WTC11 (cell line): ENCODE data around the gene L1CAM. TPM values are rescaled to one million over a fixed set of nuclear protein-coding genes. Genes with fewer than 3 reads are reported as not detected.
A peak's percentile ranks its signal among the peaks of the same experiment; 100 is the strongest.

Experiments
- ATAC-seq: fragments of 200-7000 bp; cut with Tn5 transposase; 2 replicates; pipeline ENCODE4 v1.10.0; 2021; ENCODE audit warnings: mild to moderate bottlenecking, moderate library complexity
- CTCF ChIA-PET: fragments of 300-600 bp; sonication (Branson Sonifier 250); formaldehyde crosslinking; loops from one replicate; lab custom pipeline; 2021; ENCODE audit warnings: antibody characterized with exemption; lab: Charles Lee
- POLR2A ChIA-PET: fragments of 350-600 bp; sonication (Branson Sonifier 250); formaldehyde crosslinking; loops from one replicate; lab custom pipeline; 2021; ENCODE audit warnings: antibody characterized with exemption; lab: Charles Lee
- DNase-seq: peaks from one replicate; pipeline ENCODE4 v3.0.0; 2021; ENCODE audit warnings: low spot score
- H3K27ac Mint-ChIP-seq: 2 replicates; pipeline ENCODE4 v1.8.0; 2021; ENCODE audit warnings: mixed read lengths
- H3K27me3 Mint-ChIP-seq: 2 replicates; pipeline ENCODE4 v1.8.0; 2021; ENCODE audit warnings: low read depth, mild to moderate bottlenecking, moderate library complexity, mixed read lengths
- H3K36me3 Mint-ChIP-seq: 2 replicates; pipeline ENCODE4 v1.8.0; 2021; ENCODE audit warnings: mixed read lengths
- H3K4me1 Mint-ChIP-seq: 2 replicates; pipeline ENCODE4 v1.8.0; 2022; ENCODE audit warnings: mixed read lengths
- H3K4me3 Mint-ChIP-seq: 2 replicates; pipeline ENCODE4 v1.8.0; 2021; ENCODE audit warnings: mild to moderate bottlenecking, moderate library complexity, mixed read lengths
- H3K9me3 Mint-ChIP-seq: 2 replicates; pipeline ENCODE4 v1.8.0; 2021; ENCODE audit warnings: mixed read lengths
- ATF2 ChIP-seq: sonication (generic); formaldehyde crosslinking; IDR thresholded peaks from 2 replicates; pipeline ENCODE4 v1.8.1; 2022; ENCODE audit warnings: low read depth, missing genetic modification reagents, borderline replicate concordance
- CBFB ChIP-seq: sonication (generic); formaldehyde crosslinking; IDR thresholded peaks from 2 replicates; pipeline ENCODE4 v1.8.1; 2022; ENCODE audit warnings: mild to moderate bottlenecking, low read depth, missing genetic modification reagents
- CREM ChIP-seq: sonication (generic); formaldehyde crosslinking; IDR thresholded peaks from 2 replicates; pipeline ENCODE4 v1.8.1; 2022; ENCODE audit warnings: mild to moderate bottlenecking, missing genetic modification reagents, moderate library complexity
- E2F4 ChIP-seq: sonication (generic); formaldehyde crosslinking; IDR thresholded peaks from 2 replicates; pipeline ENCODE4 v1.8.1; 2022; ENCODE audit warnings: low read depth, mild to moderate bottlenecking, moderate library complexity, missing genetic modification reagents, borderline replicate concordance
- ERG ChIP-seq: fragments of 250-450 bp; sonication (Bioruptor Pico); IDR thresholded peaks from 2 replicates; pipeline ENCODE4 v1.8.0; 2021; ENCODE audit warnings: mild to moderate bottlenecking
- GABPB1 ChIP-seq: sonication (generic); formaldehyde crosslinking; IDR thresholded peaks from 2 replicates; pipeline ENCODE4 v1.8.1; 2023; ENCODE audit warnings: mild to moderate bottlenecking, missing genetic modification reagents
- NFYB ChIP-seq: sonication (generic); formaldehyde crosslinking; conservative IDR thresholded peaks from 2 replicates; pipeline ENCODE4 v1.8.0; 2022; ENCODE audit warnings: low read depth, missing genetic modification reagents
- PRRX2 ChIP-seq: fragments of 250-450 bp; sonication (Bioruptor Pico); IDR thresholded peaks from 2 replicates; pipeline ENCODE4 v1.8.0; 2021; ENCODE audit warnings: mild to moderate bottlenecking
- RORB ChIP-seq: fragments of 250-450 bp; sonication (Bioruptor Pico); IDR thresholded peaks from 2 replicates; pipeline ENCODE4 v1.9.0; 2021; ENCODE audit warnings: mild to moderate bottlenecking
- TCF7 ChIP-seq: sonication (generic); formaldehyde crosslinking; IDR thresholded peaks from 2 replicates; pipeline ENCODE4 v1.8.0; 2022; ENCODE audit warnings: mild to moderate bottlenecking, low read depth, missing genetic modification reagents, moderate library complexity
- ZNF396 ChIP-seq: fragments of 250-450 bp; sonication (Bioruptor Pico); IDR thresholded peaks from 2 replicates; pipeline ENCODE4 v1.8.0; 2021; ENCODE audit warnings: mild to moderate bottlenecking, moderate library complexity, borderline replicate concordance
- total RNA-seq: library from RNA; stranded (reverse); gene quantifications from 3 replicates; pipeline ENCODE4 v1.2.3, GENCODE V29; 2021
- TF ChIP-seq, protein P1 (sequence below): sonication (generic); formaldehyde crosslinking; IDR thresholded peaks from 2 replicates; pipeline ENCODE4 v1.8.1; 2023; ENCODE audit warnings: mild to moderate bottlenecking, missing genetic modification reagents, borderline replicate concordance
- TF ChIP-seq, protein P2 (sequence below): sonication (generic); formaldehyde crosslinking; IDR thresholded peaks from 2 replicates; pipeline ENCODE4 v1.8.0; 2022; ENCODE audit warnings: mild to moderate bottlenecking, missing genetic modification reagents
- TF ChIP-seq, protein P3 (sequence below): fragments of 250-450 bp; sonication (Bioruptor Pico); conservative IDR thresholded peaks from 2 replicates; pipeline ENCODE4 v1.9.0; 2021; ENCODE audit warnings: mild to moderate bottlenecking

L1CAM gene
- total RNA-seq, 1 experiment from 2014 or later = 40.2 TPM

- TF ChIP-seq ATF2 (CRISPR knock-in tag) = no peak
- no peak for TF ChIP-seq CBFB
- TF ChIP-seq PRRX2 (CRISPR knock-in tag) = no peak
- TF ChIP-seq ERG (CRISPR knock-in tag) = no peak
- no peak for TF ChIP-seq CREM
- TF ChIP-seq E2F4 (CRISPR knock-in tag) = no peak
- TF ChIP-seq TCF7 = no peak
- TF ChIP-seq, protein P1, sequence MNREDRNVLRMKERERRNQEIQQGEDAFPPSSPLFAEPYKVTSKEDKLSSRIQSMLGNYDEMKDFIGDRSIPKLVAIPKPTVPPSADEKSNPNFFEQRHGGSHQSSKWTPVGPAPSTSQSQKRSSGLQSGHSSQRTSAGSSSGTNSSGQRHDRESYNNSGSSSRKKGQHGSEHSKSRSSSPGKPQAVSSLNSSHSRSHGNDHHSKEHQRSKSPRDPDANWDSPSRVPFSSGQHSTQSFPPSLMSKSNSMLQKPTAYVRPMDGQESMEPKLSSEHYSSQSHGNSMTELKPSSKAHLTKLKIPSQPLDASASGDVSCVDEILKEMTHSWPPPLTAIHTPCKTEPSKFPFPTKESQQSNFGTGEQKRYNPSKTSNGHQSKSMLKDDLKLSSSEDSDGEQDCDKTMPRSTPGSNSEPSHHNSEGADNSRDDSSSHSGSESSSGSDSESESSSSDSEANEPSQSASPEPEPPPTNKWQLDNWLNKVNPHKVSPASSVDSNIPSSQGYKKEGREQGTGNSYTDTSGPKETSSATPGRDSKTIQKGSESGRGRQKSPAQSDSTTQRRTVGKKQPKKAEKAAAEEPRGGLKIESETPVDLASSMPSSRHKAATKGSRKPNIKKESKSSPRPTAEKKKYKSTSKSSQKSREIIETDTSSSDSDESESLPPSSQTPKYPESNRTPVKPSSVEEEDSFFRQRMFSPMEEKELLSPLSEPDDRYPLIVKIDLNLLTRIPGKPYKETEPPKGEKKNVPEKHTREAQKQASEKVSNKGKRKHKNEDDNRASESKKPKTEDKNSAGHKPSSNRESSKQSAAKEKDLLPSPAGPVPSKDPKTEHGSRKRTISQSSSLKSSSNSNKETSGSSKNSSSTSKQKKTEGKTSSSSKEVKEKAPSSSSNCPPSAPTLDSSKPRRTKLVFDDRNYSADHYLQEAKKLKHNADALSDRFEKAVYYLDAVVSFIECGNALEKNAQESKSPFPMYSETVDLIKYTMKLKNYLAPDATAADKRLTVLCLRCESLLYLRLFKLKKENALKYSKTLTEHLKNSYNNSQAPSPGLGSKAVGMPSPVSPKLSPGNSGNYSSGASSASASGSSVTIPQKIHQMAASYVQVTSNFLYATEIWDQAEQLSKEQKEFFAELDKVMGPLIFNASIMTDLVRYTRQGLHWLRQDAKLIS (CRISPR knock-in tag) = no peak
Observed at GRCh38 chrX:153925387-153925738, 39.4 kb upstream of the L1CAM start (continued).

DNA sequence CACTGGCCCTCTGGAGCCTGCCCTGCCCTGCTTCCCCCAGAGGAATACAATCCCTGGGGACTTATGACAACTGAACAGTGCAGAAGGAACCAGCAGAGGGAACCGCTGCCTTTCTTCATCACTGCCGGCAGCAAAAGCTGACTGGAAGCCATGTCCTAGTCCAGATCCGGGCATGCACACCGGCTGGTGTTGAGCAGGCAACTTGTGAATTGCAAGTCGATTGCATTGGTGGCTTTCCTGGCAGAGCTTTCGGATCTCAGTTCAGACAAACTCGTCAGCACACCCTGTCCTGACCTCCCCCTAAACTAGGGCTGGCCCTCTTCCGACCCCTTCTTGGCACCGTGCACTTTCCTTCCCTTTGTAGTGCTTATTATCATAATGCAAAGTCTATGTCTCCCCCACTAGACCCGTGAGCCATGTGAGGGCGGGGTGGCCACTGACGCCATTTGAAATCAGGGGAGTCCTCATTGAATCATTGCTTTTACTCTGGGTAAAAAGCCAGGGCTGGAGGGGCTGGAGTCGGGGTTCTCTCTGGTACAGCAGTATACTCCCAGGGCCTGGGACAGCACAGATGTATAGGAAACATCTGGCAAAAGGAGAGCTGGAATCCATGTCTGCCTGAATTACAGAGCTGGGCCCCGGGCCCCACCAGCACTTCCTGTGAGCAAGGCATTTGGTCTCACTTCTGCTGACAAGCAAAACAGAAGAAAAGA lies 38.3 kb upstream of the L1CAM start:
- Mint-ChIP-seq H3K9me3 (no peaks in the 10 kb centered on the region), H3K27me3 (no peaks in the 10 kb centered on the region), H3K4me1 (peaks cover 28% of the 10 kb centered on the region), H3K27ac (no peak overlapping the region), H3K4me3 (peak overlapping the region; percentile 86; the same call in 1 of the 2 replicates), H3K36me3 (0 out of 2 replicates have a peak, but pooled peaks cover 6% of the 10 kb centered on the region)
- DNase-seq (no peak), ATAC-seq (no peak)
- TF ChIP-seq, protein P2, sequence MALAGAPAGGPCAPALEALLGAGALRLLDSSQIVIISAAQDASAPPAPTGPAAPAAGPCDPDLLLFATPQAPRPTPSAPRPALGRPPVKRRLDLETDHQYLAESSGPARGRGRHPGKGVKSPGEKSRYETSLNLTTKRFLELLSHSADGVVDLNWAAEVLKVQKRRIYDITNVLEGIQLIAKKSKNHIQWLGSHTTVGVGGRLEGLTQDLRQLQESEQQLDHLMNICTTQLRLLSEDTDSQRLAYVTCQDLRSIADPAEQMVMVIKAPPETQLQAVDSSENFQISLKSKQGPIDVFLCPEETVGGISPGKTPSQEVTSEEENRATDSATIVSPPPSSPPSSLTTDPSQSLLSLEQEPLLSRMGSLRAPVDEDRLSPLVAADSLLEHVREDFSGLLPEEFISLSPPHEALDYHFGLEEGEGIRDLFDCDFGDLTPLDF = no peak
- TF ChIP-seq GABPB1 (CRISPR knock-in tag) (no peak), ZNF396 (CRISPR knock-in tag) (no peak), NFYB (CRISPR knock-in tag) (no peak), RORB (no peak)
- TF ChIP-seq, protein P3, sequence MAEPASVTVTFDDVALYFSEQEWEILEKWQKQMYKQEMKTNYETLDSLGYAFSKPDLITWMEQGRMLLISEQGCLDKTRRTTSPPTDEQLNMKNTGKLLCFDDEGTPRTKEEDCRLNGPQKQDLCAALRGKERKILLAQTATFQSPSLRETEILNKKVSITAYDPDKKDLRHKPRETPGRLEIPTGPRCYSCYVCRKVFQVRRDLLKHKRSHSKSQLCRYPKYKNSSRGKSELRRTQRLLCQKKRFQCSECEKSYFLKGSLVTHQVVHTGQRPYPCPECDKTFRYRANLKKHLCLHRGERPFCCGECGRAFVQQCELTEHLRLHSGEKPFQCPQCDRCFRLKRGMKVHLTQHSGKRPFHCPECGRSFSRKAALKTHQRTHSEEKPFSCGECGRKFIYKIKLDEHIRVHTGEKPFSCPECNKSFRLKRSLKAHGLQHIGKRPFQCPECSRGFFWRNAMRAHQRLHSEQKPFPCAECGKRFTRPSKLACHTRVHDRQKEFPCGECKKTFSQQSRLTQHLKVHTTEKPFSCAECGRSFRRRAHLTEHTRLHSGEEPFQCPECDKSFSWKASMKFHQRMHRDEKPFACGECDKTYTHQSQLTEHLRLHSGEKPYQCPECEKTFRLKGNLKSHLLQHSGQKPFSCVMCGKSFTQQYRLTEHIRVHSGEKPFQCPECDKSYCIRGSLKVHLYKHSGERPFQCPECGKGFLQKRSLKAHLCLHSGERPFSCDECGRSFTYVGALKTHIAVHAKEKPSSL (CRISPR knock-in tag) = no peak
- ChIA-PET POLR2A (interaction anchor here (0.6 kb wide), 1 partner anchor 21 kb away, joined by 6 read pairs; no protein-coding TSS in a partner anchor), CTCF (interaction anchor here (0.7 to 6.9 kb wide), 7 partner anchors 11 to 130 kb away, joined by 3 to 116 read pairs (median 4); partner anchors contain the start of genes IDH3G, NAA10, RENBP and SSR4)
